Large intestine (tissue), 3 donors: Measurements from ENCODE around the gene CAD. TPM values are rescaled to one million over a fixed set of nuclear protein-coding genes. Genes with fewer than 3 reads are reported as not detected.
A peak's percentile ranks its signal among the peaks of the same experiment; 100 is the strongest.
"Not testable (repeated sequence)": the region's sequence is repeated elsewhere in the genome, so short reads cannot be mapped to it uniquely, and the experiment has no call there.

Experiments
- DNase-seq, 2 donors: peaks; one replicate each; pipeline versions ENCODE4 v3.0.0 to v3.0.0-alpha.2; 2013
- H3K27ac ChIP-seq: one replicate; pipeline ENCODE4 v1.5.1; 2013; ENCODE audit warnings: low read length
- H3K27me3 ChIP-seq: 2 replicates; pipeline ENCODE4 v1.6.1; 2013; ENCODE audit warnings: low read length; ENCODE audit not compliant: control insufficient read depth, insufficient read depth
- H3K36me3 ChIP-seq: 2 replicates; pipeline ENCODE4 v1.6.1; 2013; ENCODE audit warnings: low read length; ENCODE audit not compliant: control insufficient read depth, insufficient read depth
- H3K4me1 ChIP-seq: one replicate; pipeline ENCODE4 v1.6.1; 2013; ENCODE audit warnings: low read length; ENCODE audit not compliant: control insufficient read depth, insufficient read depth
- H3K4me3 ChIP-seq: one replicate; pipeline ENCODE4 v1.5.1; 2013; ENCODE audit warnings: low read length
- H3K9me3 ChIP-seq: one replicate; pipeline ENCODE4 v1.6.1; 2013; ENCODE audit warnings: mild to moderate bottlenecking, low read depth, low read length, moderate library complexity; ENCODE audit not compliant: control insufficient read depth
- WGBS: methylation state at CpG from one replicate; pipeline ENCODE4 v1.1.5; 2013; ENCODE audit warnings: low lambda C conversion rate; ENCODE audit not compliant: insufficient coverage; 5-methylcytosine and 5-hydroxymethylcytosine counted together
- polyA plus RNA-seq: library from polyadenylated mRNA; unstranded; fragments of 120-200 nt; gene quantifications from one replicate; pipeline ENCODE4 v1.2.1, GENCODE V29; 2013

Gene CAD
- polyA plus RNA-seq, 1 donor = 34.9 TPM

- WGBS = no CpG with 5 or more reads among the region's 3 CpGs
- DNase-seq, H3K27ac ChIP-seq, H3K27me3 ChIP-seq, H3K9me3 ChIP-seq, H3K4me3 ChIP-seq, H3K4me1 ChIP-seq: not testable (repeated sequence)
- peaks cover 36% of the 10 kb centered on the region for H3K36me3 ChIP-seq
These were observed 19.1 kb upstream of the CAD start for GRCh38 chr2:27198068-27198467.

GRCh38 chr2:27198627-27199026, 18.5 kb upstream of the CAD start:
- DNase-seq = no peak
- Histone ChIP-seq H3K4me1 (no peaks in the 10 kb centered on the region), H3K9me3 (no peaks in the 10 kb centered on the region), H3K27ac (no peak overlapping the region), H3K36me3 (peaks cover 42% of the 10 kb centered on the region), H3K27me3 (no peaks in the 10 kb centered on the region), H3K4me3 (no peak overlapping the region)
- WGBS = 83% methylated on average over 1 of the region's 2 CpGs

- Histone ChIP-seq H3K36me3 (peaks cover 48% of the 10 kb centered on the region), H3K9me3 (no peaks in the 10 kb centered on the region), H3K27ac (no peak overlapping the region), H3K4me1 (no peaks in the 10 kb centered on the region), H3K27me3 (no peaks in the 10 kb centered on the region), H3K4me3 (no peak overlapping the region)
- DNase-seq = no peak
- WGBS = no CpG with 5 or more reads among the region's 2 CpGs
These were observed 17.9 kb upstream of the CAD start for GRCh38 chr2:27199241-27199640.

GRCh38 chr2:27201675-27202074, 15.5 kb upstream of the CAD start:
- H3K27me3 ChIP-seq = no peaks in the 10 kb centered on the region
- H3K27ac ChIP-seq = no peak overlapping the region
- no CpG with 5 or more reads among the region's 7 CpGs for WGBS
- peaks cover 71% of the 10 kb centered on the region for H3K36me3 ChIP-seq
- peaks cover 5% of the 10 kb centered on the region for H3K4me1 ChIP-seq
- DNase-seq = no peak
- no peaks in the 10 kb centered on the region for H3K9me3 ChIP-seq
- H3K4me3 ChIP-seq = no peak overlapping the region

- no peaks in the 10 kb centered on the region for H3K27me3 ChIP-seq
- peaks cover 83% of the 10 kb centered on the region for H3K36me3 ChIP-seq
- peaks cover 14% of the 10 kb centered on the region for H3K4me1 ChIP-seq
- no peak for DNase-seq
- no CpG with 5 or more reads among the region's 2 CpGs for WGBS
- H3K9me3 ChIP-seq = no peaks in the 10 kb centered on the region
- H3K27ac ChIP-seq = no peak overlapping the region
- no peak overlapping the region for H3K4me3 ChIP-seq
These were observed 14.3 kb upstream of the CAD start for GRCh38 chr2:27202854-27203253.

GRCh38 chr2:27203741-27204140, 13.4 kb upstream of the CAD start:
- no peak for DNase-seq
- H3K9me3 ChIP-seq = no peaks in the 10 kb centered on the region
- peaks cover 19% of the 10 kb centered on the region for H3K4me1 ChIP-seq
- no peak overlapping the region for H3K4me3 ChIP-seq
- no peak overlapping the region for H3K27ac ChIP-seq
- peaks cover 90% of the 10 kb centered on the region for H3K36me3 ChIP-seq
- no peaks in the 10 kb centered on the region for H3K27me3 ChIP-seq
- no CpG with 5 or more reads among the region's 9 CpGs for WGBS

- Histone ChIP-seq H3K9me3 (no peaks in the 10 kb centered on the region), H3K4me1 (peaks cover 25% of the 10 kb centered on the region), H3K27ac (no peak overlapping the region), H3K4me3 (no peak overlapping the region), H3K27me3 (no peaks in the 10 kb centered on the region), H3K36me3 (peaks cover 86% of the 10 kb centered on the region)
- DNase-seq = no peak
- WGBS = no CpG with 5 or more reads among the region's 8 CpGs
These were observed 12.6 kb upstream of the CAD start for GRCh38 chr2:27204566-27204965.

GRCh38 chr2:27205206-27205605, 12.0 kb upstream of the CAD start:
- no peaks in the 10 kb centered on the region for H3K9me3 ChIP-seq
- no peak overlapping the region for H3K27ac ChIP-seq
- H3K36me3 ChIP-seq = peaks cover 83% of the 10 kb centered on the region
- H3K27me3 ChIP-seq = no peaks in the 10 kb centered on the region
- no CpG with 5 or more reads among the region's 8 CpGs for WGBS
- peaks cover 30% of the 10 kb centered on the region for H3K4me1 ChIP-seq
- no peak overlapping the region for H3K4me3 ChIP-seq
- DNase-seq = no peak

GRCh38 chr2:27206346-27206745, 10.8 kb upstream of the CAD start:
- Histone ChIP-seq H3K4me3 (no peak overlapping the region), H3K36me3 (peaks cover 73% of the 10 kb centered on the region), H3K9me3 (no peaks in the 10 kb centered on the region), H3K27me3 (no peaks in the 10 kb centered on the region), H3K4me1 (peaks cover 34% of the 10 kb centered on the region), H3K27ac (no peak overlapping the region)
- DNase-seq = no peak
- WGBS = no CpG with 5 or more reads among the region's 6 CpGs

- Histone ChIP-seq H3K27ac (peak overlapping the region; percentile 71), H3K4me1 (peaks cover 39% of the 10 kb centered on the region), H3K9me3 (no peaks in the 10 kb centered on the region), H3K36me3 (peaks cover 51% of the 10 kb centered on the region), H3K4me3 (no peak overlapping the region), H3K27me3 (no peaks in the 10 kb centered on the region)
- DNase-seq = no peak
- WGBS = no CpG with 5 or more reads among the region's 4 CpGs
These were observed 8.6 kb upstream of the CAD start for GRCh38 chr2:27208486-27209050.

- Histone ChIP-seq H3K4me3 (peak overlapping the region; percentile 7), H3K9me3 (no peaks in the 10 kb centered on the region), H3K36me3 (peaks cover 38% of the 10 kb centered on the region), H3K27me3 (no peaks in the 10 kb centered on the region), H3K27ac (peak overlapping the region; percentile 98), H3K4me1 (peaks cover 41% of the 10 kb centered on the region)
- 14% methylated on average over 1 of the region's 6 CpGs for WGBS
- DNase-seq = peak; percentile 92 to 96
These were observed 7.4 kb upstream of the CAD start for GRCh38 chr2:27209621-27210401.
